Measurements from ENCODE around the gene MOSMO.

The MOSMO gene

DNA sequence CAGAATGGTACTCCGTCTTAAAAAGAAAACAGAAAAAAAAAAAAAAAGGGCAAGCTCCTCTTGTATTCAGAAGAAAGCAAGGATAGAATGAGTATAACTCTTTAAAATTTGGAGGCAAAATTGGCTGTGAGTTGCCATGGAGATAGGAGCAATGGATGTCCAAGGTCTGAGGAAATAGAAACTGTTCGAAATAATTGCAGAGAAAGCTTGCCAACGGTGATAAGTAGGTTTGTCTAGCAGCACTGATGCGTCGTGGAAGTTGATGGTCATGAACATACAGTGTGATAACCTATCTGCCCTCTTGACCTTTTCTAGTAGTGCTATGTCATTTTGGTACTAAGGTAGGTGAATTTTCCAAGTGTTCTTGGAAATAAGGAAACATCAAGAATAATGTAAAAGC, 3.0 kb downstream of the MOSMO start:
- DNase-seq: no peak
- Histone ChIP-seq H2AK5ac (ENCODE audit: low read length) (no peak overlapping the region), H2BK5ac (ENCODE audit: low read depth, low read length, poor library complexity) (no peak overlapping the region), H3K4me3 (ENCODE audit: low read depth, low read length) (no peak overlapping the region), H3K27me3 (ENCODE audit: insufficient read depth, low read length) (peaks cover 3% of the 10 kb centered on the region), H3K4me1 (ENCODE audit: control insufficient read depth in 1 of 2, insufficient read depth in 2 of 2, low read length in 2 of 2) (peaks cover 9 to 12% of the 10 kb centered on the region in 2 experiments), H4K12ac (ENCODE audit: low read depth, low read length) (no peak overlapping the region), H3K79me1 (ENCODE audit: low read length) (peaks cover 4% of the 10 kb centered on the region), H3K14ac (ENCODE audit: low read length) (no peak overlapping the region), H3K27ac (ENCODE audit: low read depth, low read length) (no peak overlapping the region), H2BK120ac (ENCODE audit: insufficient read depth, low read length, poor library complexity) (no peak overlapping the region), H2BK12ac (ENCODE audit: low read length) (no peak overlapping the region), H3K9ac (ENCODE audit: low read length) (no peak overlapping the region), H4K91ac (ENCODE audit: low read depth, low read length) (no peak overlapping the region), H2AFZ (ENCODE audit: insufficient read depth, low read length, poor library complexity) (no peak overlapping the region), H3K4me2 (ENCODE audit: low read length) (no peak overlapping the region), H3K23ac (ENCODE audit: low read length) (no peak overlapping the region), H3K36me3 (ENCODE audit: control insufficient read depth in 1 of 2, insufficient read depth in 2 of 2, low read length in 2 of 2) (no peaks in the 10 kb centered on the region), H3K9me3 (ENCODE audit: insufficient read depth, low read depth, low read length) (no peaks in the 10 kb centered on the region), H3K79me2 (ENCODE audit: control insufficient read depth, insufficient read depth, low read length, poor library complexity) (peaks cover 13% of the 10 kb centered on the region), H3K18ac (ENCODE audit: low read length) (no peak overlapping the region), H4K8ac (ENCODE audit: low read depth, low read length) (no peak overlapping the region), H3K4ac (ENCODE audit: low read depth, low read length) (no peak overlapping the region)
- no CpG with 5 or more reads among the region's 5 CpGs for WGBS (ENCODE audit: extremely low coverage, insufficient coverage, insufficient read length)

GRCh38 chr16:22012241-22012640, 4.3 kb downstream of the MOSMO start:
- H3K18ac ChIP-seq (ENCODE audit: low read length): no peak overlapping the region
- H2AFZ ChIP-seq (ENCODE audit: insufficient read depth, low read length, poor library complexity): no peak overlapping the region
- no CpG with 5 or more reads among the region's 2 CpGs for WGBS (ENCODE audit: extremely low coverage, insufficient coverage, insufficient read length)
- no peak overlapping the region for H4K8ac ChIP-seq (ENCODE audit: low read depth, low read length)
- H2BK120ac ChIP-seq (ENCODE audit: insufficient read depth, low read length, poor library complexity): no peak overlapping the region
- no peak overlapping the region for H3K4me3 ChIP-seq (ENCODE audit: low read depth, low read length)
- H3K14ac ChIP-seq (ENCODE audit: low read length): no peak overlapping the region
- H2BK12ac ChIP-seq (ENCODE audit: low read length): no peak overlapping the region
- DNase-seq: no peak
- H3K79me2 ChIP-seq (ENCODE audit: control insufficient read depth, insufficient read depth, low read length, poor library complexity): peaks cover 13% of the 10 kb centered on the region
- H2BK5ac ChIP-seq (ENCODE audit: low read depth, low read length, poor library complexity): no peak overlapping the region
- no peaks in the 10 kb centered on the region for H3K9me3 ChIP-seq (ENCODE audit: insufficient read depth, low read depth, low read length)
- peaks cover 6 to 8% of the 10 kb centered on the region in 2 experiments for H3K4me1 ChIP-seq (ENCODE audit: control insufficient read depth in 1 of 2, insufficient read depth in 2 of 2, low read length in 2 of 2)
- no peak overlapping the region for H3K4ac ChIP-seq (ENCODE audit: low read depth, low read length)
- H3K9ac ChIP-seq (ENCODE audit: low read length): no peak overlapping the region
- peaks cover 3% of the 10 kb centered on the region for H3K27me3 ChIP-seq (ENCODE audit: insufficient read depth, low read length)
- no peak overlapping the region for H3K4me2 ChIP-seq (ENCODE audit: low read length)
- peaks cover 4% of the 10 kb centered on the region for H3K79me1 ChIP-seq (ENCODE audit: low read length)
- H4K91ac ChIP-seq (ENCODE audit: low read depth, low read length): no peak overlapping the region
- H3K36me3 ChIP-seq (ENCODE audit: control insufficient read depth in 1 of 2, insufficient read depth in 2 of 2, low read length in 2 of 2): no peaks in the 10 kb centered on the region
- H3K23ac ChIP-seq (ENCODE audit: low read length): no peak overlapping the region
- H3K27ac ChIP-seq (ENCODE audit: low read depth, low read length): no peak overlapping the region
- no peak overlapping the region for H4K12ac ChIP-seq (ENCODE audit: low read depth, low read length)
- no peak overlapping the region for H2AK5ac ChIP-seq (ENCODE audit: low read length)

GRCh38 chr16:22013486-22013885, 5.6 kb downstream of the MOSMO start:
- no peak overlapping the region for H3K4me3 ChIP-seq (ENCODE audit: low read depth, low read length)
- no peak overlapping the region for H2BK120ac ChIP-seq (ENCODE audit: insufficient read depth, low read length, poor library complexity)
- no peak overlapping the region for H2AK5ac ChIP-seq (ENCODE audit: low read length)
- no peak overlapping the region for H4K8ac ChIP-seq (ENCODE audit: low read depth, low read length)
- H3K36me3 ChIP-seq (ENCODE audit: control insufficient read depth in 1 of 2, insufficient read depth in 2 of 2, low read length in 2 of 2): no peaks in the 10 kb centered on the region
- DNase-seq: no peak
- peaks cover 6% of the 10 kb centered on the region for H3K79me2 ChIP-seq (ENCODE audit: control insufficient read depth, insufficient read depth, low read length, poor library complexity)
- no peak overlapping the region for H3K4ac ChIP-seq (ENCODE audit: low read depth, low read length)
- no peak overlapping the region for H3K9ac ChIP-seq (ENCODE audit: low read length)
- no peaks in the 10 kb centered on the region for H3K79me1 ChIP-seq (ENCODE audit: low read length)
- H3K23ac ChIP-seq (ENCODE audit: low read length): no peak overlapping the region
- no peak overlapping the region for H3K27ac ChIP-seq (ENCODE audit: low read depth, low read length)
- H3K27me3 ChIP-seq (ENCODE audit: insufficient read depth, low read length): no peaks in the 10 kb centered on the region
- no peaks in the 10 kb centered on the region for H3K9me3 ChIP-seq (ENCODE audit: insufficient read depth, low read depth, low read length)
- H2BK12ac ChIP-seq (ENCODE audit: low read length): no peak overlapping the region
- peaks cover 6 to 7% of the 10 kb centered on the region in 2 experiments for H3K4me1 ChIP-seq (ENCODE audit: control insufficient read depth in 1 of 2, insufficient read depth in 2 of 2, low read length in 2 of 2)
- WGBS (ENCODE audit: extremely low coverage, insufficient coverage, insufficient read length): no CpG with 5 or more reads among the region's 4 CpGs
- H3K14ac ChIP-seq (ENCODE audit: low read length): no peak overlapping the region
- H3K18ac ChIP-seq (ENCODE audit: low read length): no peak overlapping the region
- H2BK5ac ChIP-seq (ENCODE audit: low read depth, low read length, poor library complexity): no peak overlapping the region
- H4K91ac ChIP-seq (ENCODE audit: low read depth, low read length): no peak overlapping the region
- no peak overlapping the region for H3K4me2 ChIP-seq (ENCODE audit: low read length)
- H2AFZ ChIP-seq (ENCODE audit: insufficient read depth, low read length, poor library complexity): no peak overlapping the region
- H4K12ac ChIP-seq (ENCODE audit: low read depth, low read length): no peak overlapping the region

- H2BK12ac ChIP-seq (ENCODE audit: low read length): no peak overlapping the region
- H4K8ac ChIP-seq (ENCODE audit: low read depth, low read length): no peak overlapping the region
- WGBS (ENCODE audit: extremely low coverage, insufficient coverage, insufficient read length): no CpG with 5 or more reads among the region's 2 CpGs
- no peak overlapping the region for H3K23ac ChIP-seq (ENCODE audit: low read length)
- H3K36me3 ChIP-seq (ENCODE audit: control insufficient read depth in 1 of 2, insufficient read depth in 2 of 2, low read length in 2 of 2): no peaks in the 10 kb centered on the region
- H3K4ac ChIP-seq (ENCODE audit: low read depth, low read length): no peak overlapping the region
- H4K91ac ChIP-seq (ENCODE audit: low read depth, low read length): no peak overlapping the region
- H3K27me3 ChIP-seq (ENCODE audit: insufficient read depth, low read length): no peaks in the 10 kb centered on the region
- H3K14ac ChIP-seq (ENCODE audit: low read length): no peak overlapping the region
- no peak overlapping the region for H2BK5ac ChIP-seq (ENCODE audit: low read depth, low read length, poor library complexity)
- no peak overlapping the region for H3K18ac ChIP-seq (ENCODE audit: low read length)
- no peak overlapping the region for H3K9ac ChIP-seq (ENCODE audit: low read length)
- no peak for DNase-seq
- H2AK5ac ChIP-seq (ENCODE audit: low read length): no peak overlapping the region
- no peak overlapping the region for H4K12ac ChIP-seq (ENCODE audit: low read depth, low read length)
- H3K9me3 ChIP-seq (ENCODE audit: insufficient read depth, low read depth, low read length): no peaks in the 10 kb centered on the region
- no peak overlapping the region for H2AFZ ChIP-seq (ENCODE audit: insufficient read depth, low read length, poor library complexity)
- H3K4me1 ChIP-seq (ENCODE audit: control insufficient read depth in 1 of 2, insufficient read depth in 2 of 2, low read length in 2 of 2): peaks cover 0 to under 1% of the 10 kb centered on the region in 2 experiments
- H3K27ac ChIP-seq (ENCODE audit: low read depth, low read length): no peak overlapping the region
- H2BK120ac ChIP-seq (ENCODE audit: insufficient read depth, low read length, poor library complexity): no peak overlapping the region
- no peaks in the 10 kb centered on the region for H3K79me1 ChIP-seq (ENCODE audit: low read length)
- H3K79me2 ChIP-seq (ENCODE audit: control insufficient read depth, insufficient read depth, low read length, poor library complexity): no peaks in the 10 kb centered on the region
- H3K4me2 ChIP-seq (ENCODE audit: low read length): no peak overlapping the region
- no peak overlapping the region for H3K4me3 ChIP-seq (ENCODE audit: low read depth, low read length)
Observed at GRCh38 chr16:22014271-22014873, 6.5 kb downstream of the MOSMO start.

Measured in trophoblast cell (in vitro differentiated cells and primary cell).